Measurements from ENCODE around the gene CDH16. TPM values are rescaled to one million over a fixed set of nuclear protein-coding genes. Genes with fewer than 3 reads are reported as not detected.

Gene CDH16
- total and polyA plus RNA-seq, 2 of the 13 experiments (the other 11 are each of a cell fraction or from before 2014, with no cell fraction given), result 2.7 to 3.9 TPM

GRCh38 chr16:66904846-66905632, 13.6 kb downstream of the CDH16 start (continued):
- TF ChIP-seq ZHX2 (IDR thresholded peaks at IDR 0.05; ENCODE audit: low read depth), result no peak
- TF ChIP-seq ZHX2 (CRISPR knock-in tag; IDR thresholded peaks at IDR 0.05; ENCODE audit: borderline replicate concordance), result no peak
- peak; percentile 23; the same call in 1 of the 2 replicates for TF ChIP-seq SOX13 (IDR thresholded peaks at IDR 0.05)
- TF ChIP-seq SOX13 (CRISPR knock-in tag; conservative IDR thresholded peaks at IDR 0.05 in 1 of 2, IDR thresholded peaks at IDR 0.05 in 1 of 2), result peak in 1 of 2 experiments; percentile 83; a peak in 2 of 4 replicates
- TF ChIP-seq MXD1 (CRISPR knock-in tag; IDR thresholded peaks at IDR 0.05), result no peak
- TF ChIP-seq PHF8 (CRISPR knock-in tag; IDR thresholded peaks at IDR 0.05), result peak; percentile 8; the same call in 1 of the 2 replicates
- TF ChIP-seq KIAA2018 (CRISPR knock-in tag; IDR thresholded peaks at IDR 0.05; ENCODE audit: borderline replicate concordance), result no peak
- no peak; the same call in 1 of the 2 replicates for TF ChIP-seq ZNF768 (CRISPR knock-in tag; IDR thresholded peaks at IDR 0.05)
- no peak; the same call in 1 of the 2 replicates for TF ChIP-seq GFI1 (CRISPR knock-in tag; IDR thresholded peaks at IDR 0.05; ENCODE audit: borderline replicate concordance)
- TF ChIP-seq GATAD1 (CRISPR knock-in tag; IDR thresholded peaks at IDR 0.05), result no peak; the same call in 1 of the 2 replicates
- no peak for TF ChIP-seq TBL1XR1 (IDR thresholded peaks at IDR 0.05; ENCODE audit: borderline replicate concordance, low read length, partially characterized antibody)
- no peak; the same call in 1 of the 2 replicates for TF ChIP-seq ZNF225 (CRISPR knock-in tag; IDR thresholded peaks at IDR 0.05)
- TF ChIP-seq ZNF792 (CRISPR knock-in tag; IDR thresholded peaks at IDR 0.05), result no peak
- TF ChIP-seq SIN3B (IDR thresholded peaks at IDR 0.05; ENCODE audit: low read length), result no peak
- 0 out of 4 replicates have a peak, but pooled peaks of 1 of the 2 experiments have one; percentile 27 for TF ChIP-seq POLR2A (IDR thresholded peaks at IDR 0.05; ENCODE audit: insufficient read depth in 1 of 2, low read depth in 2 of 2, low read length in 2 of 2)

All from HepG2 (cell line).